Ramos (cell line): ENCODE data around the gene HOXB1.

Experiments used
- in situ Hi-C: fragments of 300-500 bp; cut with MboI; formaldehyde crosslinking; loops from one replicate; pipeline ENCODE4 v1.14.3; 2022; ENCODE audit warnings: low sequenced_read_pairs; ENCODE audit not compliant: unreplicated experiment

HOXB1 gene

DNA sequence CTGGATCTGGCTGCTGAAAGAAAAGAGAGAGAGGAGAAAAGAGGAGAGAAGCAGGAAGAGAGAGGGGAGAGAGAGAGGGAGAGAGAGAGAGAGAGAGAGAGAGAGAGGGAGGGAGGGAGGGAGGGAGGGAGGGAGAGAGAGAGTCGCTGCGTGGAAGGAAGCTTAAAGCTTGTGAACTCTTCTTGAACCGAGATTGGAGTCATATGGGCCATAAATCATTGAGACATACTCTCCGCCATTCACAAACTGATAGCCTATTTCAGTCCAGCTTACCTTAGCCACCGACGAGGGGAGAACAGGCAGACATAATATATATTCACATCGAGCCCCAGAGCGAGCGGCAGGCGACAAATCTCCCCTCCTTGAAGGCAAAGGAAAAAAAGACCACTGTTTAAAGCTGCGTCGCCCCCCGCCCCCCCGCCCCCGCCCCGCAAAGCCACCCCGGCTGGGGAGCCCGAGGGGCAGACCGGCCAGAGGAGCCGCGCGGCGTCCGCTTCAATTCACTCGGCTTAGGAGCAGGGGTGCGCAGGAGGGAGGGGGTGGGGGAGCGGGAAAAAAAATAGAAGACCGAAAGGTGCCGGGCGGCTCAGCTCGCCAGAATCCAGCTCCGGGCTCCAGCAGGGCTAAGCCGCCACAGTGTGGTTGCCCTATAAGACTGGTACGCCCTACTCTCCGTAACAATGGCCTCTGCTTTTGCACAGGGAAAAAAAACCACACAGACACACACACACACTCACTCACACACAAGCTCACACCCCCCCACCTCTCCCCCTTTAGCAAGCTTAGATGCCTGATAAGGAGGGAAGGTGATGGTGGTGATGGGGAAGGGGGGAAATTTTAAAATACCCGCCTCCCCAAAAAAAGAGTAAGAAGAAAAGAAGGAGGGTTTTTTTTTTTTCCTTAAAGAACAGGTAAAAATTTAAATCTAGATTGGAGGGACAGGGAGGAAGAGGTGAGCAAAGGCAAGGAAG, 24.7 kb upstream of the HOXB1 start:
- in situ Hi-C loops, result no loop called here

DNA sequence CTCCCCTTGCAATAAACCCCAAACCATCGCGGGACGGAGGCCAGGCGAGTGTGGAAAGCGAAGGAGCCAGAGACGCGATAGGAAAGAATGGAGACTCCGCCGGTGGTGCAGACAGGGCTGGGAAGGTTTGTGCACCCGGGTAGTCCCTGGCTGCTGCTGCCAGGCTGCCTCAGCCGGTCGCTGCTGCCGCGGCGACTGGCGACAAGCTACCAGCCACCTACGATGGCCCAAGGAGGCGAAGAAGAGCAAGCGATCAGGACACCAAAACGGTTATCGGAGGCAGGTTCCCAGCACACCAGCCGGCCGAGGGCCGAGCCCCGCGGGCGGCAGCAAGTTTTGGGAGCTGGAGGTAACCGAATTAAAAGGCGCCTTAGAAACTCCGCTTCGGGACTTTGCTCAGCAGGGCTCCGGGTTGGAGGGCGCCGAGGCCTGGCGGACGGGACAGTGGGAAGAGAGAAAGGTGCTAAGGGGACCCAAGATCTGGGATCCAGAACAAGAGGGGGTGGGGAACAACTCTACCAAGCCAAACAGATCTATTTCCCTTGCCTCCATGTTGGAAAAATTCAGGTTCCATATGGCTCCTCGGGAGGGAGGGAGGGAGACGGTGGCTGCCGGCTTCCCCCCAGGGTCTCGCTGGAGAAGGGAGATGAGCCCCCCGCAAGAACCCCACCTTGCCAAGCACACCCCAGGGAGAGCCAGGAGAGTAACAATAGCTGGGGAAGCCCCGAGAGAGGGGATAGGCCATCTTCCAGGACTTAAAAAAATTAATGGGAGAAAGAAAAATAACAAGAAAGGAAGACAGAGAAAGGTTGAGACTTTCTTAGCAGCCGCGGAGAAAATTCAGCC, 23.8 kb upstream of the HOXB1 start:
- in situ Hi-C loops, result no loop called here

- in situ Hi-C loops, result no loop called here
Measured at GRCh38 chr17:48553826-48554225, 23.0 kb upstream of the HOXB1 start.

DNA sequence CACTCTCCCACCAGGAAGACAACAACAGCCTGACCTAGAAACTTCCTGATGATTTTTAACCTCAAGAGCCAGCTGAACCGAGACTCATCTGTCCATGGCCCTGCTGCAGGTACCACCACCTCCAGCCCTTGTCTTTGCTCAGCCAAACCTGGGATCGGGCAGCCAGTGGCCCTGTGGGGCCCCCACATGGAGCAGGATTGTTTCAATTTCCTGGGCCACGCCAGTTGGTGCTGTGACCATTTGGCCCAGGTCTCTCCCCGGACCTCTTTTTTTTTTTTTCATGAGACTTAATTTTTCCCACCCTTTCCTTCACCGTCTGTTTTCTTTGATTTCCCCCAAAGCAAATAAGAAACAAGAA, 22.4 kb upstream of the HOXB1 start:
- in situ Hi-C loops, result no loop called here

- in situ Hi-C loops, result no loop called here
Measured at GRCh38 chr17:48552466-48553189, 21.8 kb upstream of the HOXB1 start.

DNA sequence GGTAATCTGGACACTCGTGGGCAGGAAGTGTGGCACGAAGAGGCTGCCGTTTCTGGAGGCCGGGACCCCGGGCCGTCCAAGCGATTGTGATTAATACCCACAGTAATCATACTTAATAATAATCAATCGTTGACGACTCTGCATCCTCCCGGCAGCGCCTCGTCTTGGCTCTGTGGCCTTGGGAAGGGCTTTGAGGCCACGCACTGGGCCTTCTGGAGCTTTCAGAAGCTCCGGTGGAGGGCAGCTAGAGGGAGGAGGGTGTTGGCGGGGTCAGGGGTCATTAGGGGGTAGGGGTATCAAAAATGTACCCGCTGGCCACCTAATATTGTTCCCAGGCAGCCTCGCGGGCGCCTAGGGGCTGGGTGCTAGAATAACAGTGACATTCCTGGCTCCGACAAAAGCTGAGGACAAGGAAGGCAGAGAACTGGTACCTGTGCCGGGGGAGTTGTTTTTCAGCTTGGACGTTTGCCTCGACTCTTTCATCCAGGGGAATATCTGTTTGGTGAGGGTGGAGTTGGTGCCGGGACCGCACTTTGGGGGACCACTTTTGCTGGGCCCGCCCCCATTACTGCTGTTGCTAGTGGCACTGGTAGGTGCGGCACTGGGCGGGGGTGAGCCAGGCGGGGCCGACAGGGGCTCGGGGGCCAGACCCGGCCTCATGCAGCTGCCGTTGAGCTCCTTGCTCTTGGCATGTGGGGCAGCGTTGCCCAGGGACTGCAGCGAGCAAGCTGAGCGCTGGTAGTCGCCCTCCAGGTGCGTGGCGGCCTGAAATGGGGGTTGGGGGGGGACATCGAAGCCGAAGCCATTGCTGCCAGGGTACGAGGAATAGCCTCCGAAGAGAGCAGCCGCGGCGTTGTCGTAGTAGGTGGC, 21.0 kb upstream of the HOXB1 start:
- in situ Hi-C loops, result no loop called here

DNA sequence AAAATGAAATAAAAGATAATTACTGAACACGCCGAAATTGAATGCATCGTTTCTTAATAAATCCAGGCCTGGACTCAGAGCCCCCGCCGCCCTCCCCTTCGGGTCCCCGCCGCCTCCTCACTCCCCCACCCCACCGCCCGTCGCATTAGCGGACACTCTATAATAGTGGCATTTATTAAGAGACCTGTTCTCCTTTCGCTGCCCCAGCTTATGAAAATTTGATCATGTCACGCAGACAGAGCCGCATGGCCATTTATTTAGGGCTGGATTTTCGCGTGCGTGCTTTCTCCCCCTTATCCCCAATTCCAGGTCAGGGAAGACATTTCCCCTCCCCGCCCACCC, 20.4 kb upstream of the HOXB1 start:
- in situ Hi-C loops, result no loop called here

- in situ Hi-C loops, result no loop called here
Measured at GRCh38 chr17:48550502-48551213, 19.8 kb upstream of the HOXB1 start.

GRCh38 chr17:48549914-48550501, 19.2 kb upstream of the HOXB1 start:
- in situ Hi-C loops, result no loop called here

- in situ Hi-C loops, result no loop called here
Measured at GRCh38 chr17:48549281-48549630, 18.4 kb upstream of the HOXB1 start.

- in situ Hi-C loops, result no loop called here
Measured at GRCh38 chr17:48548523-48549280, 17.9 kb upstream of the HOXB1 start.

DNA sequence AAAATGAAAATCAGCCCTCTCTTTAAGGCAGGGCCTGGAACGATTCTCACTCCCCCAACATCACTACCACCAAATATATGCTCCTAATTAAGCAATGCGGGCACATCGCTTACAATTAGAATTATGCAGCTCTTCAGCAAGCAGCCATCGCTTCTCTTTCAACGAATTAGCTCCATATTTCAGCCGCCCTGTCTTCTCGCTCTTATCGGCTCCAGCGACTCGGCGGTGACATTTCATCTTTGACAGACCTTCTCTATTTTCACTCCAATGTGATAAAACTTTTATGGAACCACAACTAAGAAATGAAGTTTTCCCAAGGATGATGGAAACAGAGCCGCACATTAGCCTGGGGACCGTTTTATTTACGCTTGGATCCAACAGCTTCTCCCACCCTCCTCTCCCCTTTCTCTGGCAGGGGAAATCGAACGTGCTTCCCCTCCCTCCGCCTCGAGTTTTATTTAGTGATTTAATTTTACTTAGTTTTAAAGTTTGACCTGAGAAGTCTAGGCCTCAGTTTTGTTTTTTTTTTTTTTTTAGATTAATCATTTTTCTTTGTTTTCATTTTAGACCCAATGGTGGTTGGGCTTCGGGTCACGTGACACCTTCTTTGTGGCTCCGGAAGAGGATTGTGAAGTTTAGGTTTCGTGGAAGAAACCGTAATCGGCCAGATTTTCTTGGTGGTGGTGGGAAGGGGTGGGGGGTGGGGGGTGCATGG, 17.2 kb upstream of the HOXB1 start:
- in situ Hi-C loops, result no loop called here

DNA sequence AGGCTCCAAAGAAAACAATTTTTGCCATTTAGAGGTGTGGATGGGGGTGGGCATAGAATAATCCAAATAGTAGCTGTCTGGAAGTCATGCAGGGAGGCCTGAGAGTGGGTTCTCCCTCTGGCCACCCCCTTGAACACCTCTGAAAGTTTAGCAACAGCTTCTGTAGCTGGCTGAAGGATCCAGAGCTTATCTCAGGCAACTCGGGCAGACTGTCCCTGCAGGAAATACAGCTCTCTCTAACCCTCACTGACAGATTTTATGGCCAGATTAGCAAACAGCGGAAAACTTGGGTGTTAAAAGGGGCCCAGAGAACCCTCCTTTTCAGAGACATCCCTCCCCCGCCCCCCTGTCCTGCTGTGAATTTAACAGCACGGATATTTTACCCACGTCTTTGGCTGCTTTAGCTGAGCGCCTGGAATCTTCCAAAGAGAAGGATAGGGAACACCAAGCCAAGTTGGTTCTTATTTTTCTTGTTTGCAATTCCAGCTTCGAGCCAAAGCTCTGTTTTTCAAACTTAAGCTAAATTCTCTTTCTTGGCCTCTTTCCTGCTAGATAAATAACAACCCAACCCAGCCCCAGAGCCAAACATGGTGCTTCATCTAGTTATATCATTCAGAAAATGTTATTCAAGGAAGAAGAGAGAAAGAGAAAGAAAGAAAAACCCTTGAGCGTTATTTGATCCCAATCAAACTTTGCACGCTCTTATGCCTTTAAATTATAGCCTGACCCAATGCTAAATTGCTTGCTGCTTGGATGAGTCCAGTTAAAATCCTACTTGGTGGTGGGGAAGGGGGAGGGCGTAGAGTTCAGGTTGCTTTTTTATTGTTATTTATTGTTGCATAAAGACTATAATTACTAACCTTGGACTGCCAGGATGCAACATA, 16.4 kb upstream of the HOXB1 start:
- in situ Hi-C loops, result no loop called here

DNA sequence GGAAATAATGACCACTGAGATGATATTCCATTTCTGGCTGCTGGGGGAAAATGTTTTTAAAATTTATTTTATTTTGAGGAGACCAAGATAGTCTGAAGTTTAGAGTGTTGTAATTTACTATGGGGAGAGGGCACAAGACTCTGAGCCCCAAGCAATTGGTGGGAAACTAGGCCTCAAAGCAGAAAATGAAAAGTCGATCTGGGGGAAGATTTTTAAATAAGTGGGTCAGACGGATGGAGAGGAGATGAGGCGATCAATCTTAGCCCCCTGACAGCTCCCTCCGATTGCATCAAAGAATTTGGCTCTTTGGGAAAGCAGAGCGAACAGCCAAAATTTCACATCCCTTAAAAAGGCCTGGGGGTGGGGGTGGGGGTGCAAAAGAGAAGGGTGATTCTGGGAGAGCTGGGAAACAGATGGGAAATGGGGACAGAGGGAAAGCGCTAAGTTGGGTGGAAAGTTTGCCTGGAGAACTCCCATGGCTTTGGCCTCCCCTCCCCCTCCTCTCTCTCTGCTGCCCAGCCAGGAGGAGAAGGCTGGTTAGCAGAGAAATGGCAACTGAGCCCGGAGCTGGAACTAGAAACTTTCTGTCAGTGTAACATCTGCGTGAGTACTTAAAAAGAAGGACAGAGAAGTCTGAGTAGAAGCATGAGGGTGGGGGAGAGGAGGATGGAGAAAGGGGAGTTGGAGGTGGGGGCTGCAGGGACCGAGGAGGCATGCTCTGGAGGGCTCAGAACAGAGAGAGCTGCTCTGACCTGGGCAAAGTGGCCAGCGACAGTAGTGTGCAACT, 15.5 kb upstream of the HOXB1 start:
- in situ Hi-C loops, result no loop called here

DNA sequence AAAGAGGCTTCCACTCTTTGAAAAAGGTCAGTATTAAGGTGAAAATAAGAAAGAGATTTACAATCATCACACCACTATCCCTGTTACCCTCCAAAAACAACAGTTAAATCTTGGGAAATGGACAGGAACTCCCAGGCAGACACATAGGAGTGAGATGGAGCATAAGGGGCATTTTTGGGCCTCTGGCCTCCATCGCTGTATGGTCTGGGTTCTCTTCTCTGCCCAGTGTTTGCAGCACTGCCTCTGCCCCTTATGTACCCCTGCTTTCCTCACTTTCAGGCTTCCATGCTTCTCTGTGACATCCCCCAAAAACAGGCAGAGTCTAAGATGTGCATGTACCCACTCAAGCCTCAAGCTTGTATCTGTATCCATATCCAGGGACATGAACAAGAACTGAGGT, 14.7 kb upstream of the HOXB1 start:
- in situ Hi-C loops, result no loop called here

DNA sequence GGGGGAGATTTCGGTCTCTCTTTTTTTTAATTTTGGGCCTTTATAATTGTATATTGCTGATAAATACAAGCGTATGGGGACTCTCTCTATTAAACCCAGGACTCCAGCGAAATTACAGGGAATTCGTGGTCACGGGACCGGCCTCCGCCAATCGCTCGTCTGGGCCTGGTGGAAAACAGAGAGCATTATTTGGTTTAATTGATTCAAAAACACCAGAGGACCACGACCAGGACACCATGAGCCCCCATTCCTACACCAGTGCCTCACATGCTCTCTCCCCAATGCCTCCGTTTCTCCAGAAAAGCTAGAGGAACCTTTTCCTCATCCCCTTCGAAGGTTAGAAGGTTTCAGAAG, 14.2 kb upstream of the HOXB1 start, which contains the start of gene HOXB2:
Gene HOXB2 (minus strand): TSS at position 88 of the 354 bp plus-strand sequence. CDS start 198 bp downstream, outside the sequence.
- in situ Hi-C loops, result no loop called here
